SJCRH30 (cell line): Measurements from ENCODE around the gene NT5M. TPM values are rescaled to one million over a fixed set of nuclear protein-coding genes. Genes with fewer than 3 reads are reported as not detected.
A peak's percentile ranks its signal among the peaks of the same experiment; 100 is the strongest.

Experiments
- DNase-seq, 2 experiments: peaks; one replicate each; pipeline ENCODE4 v3.0.0-alpha.2; 2015 to 2020
- H3K27ac ChIP-seq: fragments of 250-450 bp; sonication (Bioruptor Pico); 2 replicates; pipeline ENCODE4 v1.5.1; 2020; ENCODE audit warnings: mild to moderate bottlenecking, moderate library complexity
- H3K27me3 ChIP-seq: fragments of 250-450 bp; sonication (Bioruptor Pico); 2 replicates; pipeline ENCODE4 v1.5.1; 2020; ENCODE audit warnings: mild to moderate bottlenecking, moderate library complexity
- H3K36me3 ChIP-seq: fragments of 250-450 bp; sonication (Bioruptor Pico); 2 replicates; pipeline ENCODE4 v1.5.1; 2020; ENCODE audit warnings: mild to moderate bottlenecking, moderate library complexity
- H3K4me1 ChIP-seq: fragments of 250-450 bp; sonication (Bioruptor Pico); 2 replicates; pipeline ENCODE4 v1.5.1; 2020; ENCODE audit warnings: mild to moderate bottlenecking, moderate library complexity
- H3K4me3 ChIP-seq: fragments of 250-450 bp; sonication (Bioruptor Pico); 2 replicates; pipeline ENCODE4 v1.5.1; 2020; ENCODE audit warnings: mild to moderate bottlenecking, moderate library complexity
- H3K9me3 ChIP-seq: fragments of 250-450 bp; sonication (Bioruptor Pico); replicated peaks from 2 replicates; pipeline ENCODE4 v1.5.1; 2020; ENCODE audit warnings: mild to moderate bottlenecking, moderate library complexity
- total RNA-seq: library from RNA; depleted of rRNA; stranded (reverse); fragments of >200 nt; shearing (Covaris generic); gene quantifications from 2 replicates; pipeline ENCODE4 v1.2.3, GENCODE V29; 2014

Gene NT5M
- total RNA-seq, 1 experiment from 2014 or later = 4.2 TPM

- H3K36me3 ChIP-seq = no peaks in the 10 kb centered on the region
- peak overlapping the region; percentile 27 for H3K4me3 ChIP-seq
- H3K4me1 ChIP-seq = peaks cover 57% of the 10 kb centered on the region
- H3K27me3 ChIP-seq = no peaks in the 10 kb centered on the region
- H3K27ac ChIP-seq = peak overlapping the region; percentile 86
- peak; percentile 98 to 99 for DNase-seq
- H3K9me3 ChIP-seq = no peaks in the 10 kb centered on the region
These were observed 49.0 kb downstream of the NT5M start for GRCh38 chr17:17351901-17352781.

GRCh38 chr17:17352836-17353624, 49.9 kb downstream of the NT5M start:
- no peaks in the 10 kb centered on the region for H3K9me3 ChIP-seq
- no peak for DNase-seq
- peak overlapping the region; percentile 86 for H3K27ac ChIP-seq

GRCh38 chr17:17353625-17354484, 50.7 kb downstream of the NT5M start:
- H3K4me1 ChIP-seq = peaks cover 55% of the 10 kb centered on the region
- peaks cover 2% of the 10 kb centered on the region for H3K9me3 ChIP-seq
- no peaks in the 10 kb centered on the region for H3K36me3 ChIP-seq
- H3K27ac ChIP-seq = no peak overlapping the region
- H3K27me3 ChIP-seq = no peaks in the 10 kb centered on the region
- no peak for DNase-seq
- no peak overlapping the region for H3K4me3 ChIP-seq

More at GRCh38 chr17:17352836-17353624, 49.9 kb downstream of the NT5M start:
- no peaks in the 10 kb centered on the region for H3K27me3 ChIP-seq
- H3K36me3 ChIP-seq = no peaks in the 10 kb centered on the region
- H3K4me1 ChIP-seq = peaks cover 57% of the 10 kb centered on the region
- peak overlapping the region; percentile 27; the same call in 1 of the 2 replicates for H3K4me3 ChIP-seq

- no peak overlapping the region for H3K27ac ChIP-seq
- H3K27me3 ChIP-seq = no peaks in the 10 kb centered on the region
- H3K9me3 ChIP-seq = peaks cover 11% of the 10 kb centered on the region
- peak; percentile 92 to 99 for DNase-seq
- no peaks in the 10 kb centered on the region for H3K36me3 ChIP-seq
- H3K4me3 ChIP-seq = no peak overlapping the region
- peaks cover 46% of the 10 kb centered on the region for H3K4me1 ChIP-seq
These were observed 51.6 kb downstream of the NT5M start for GRCh38 chr17:17354560-17355349.

- Histone ChIP-seq H3K4me1 (peaks cover 39% of the 10 kb centered on the region), H3K4me3 (no peak overlapping the region), H3K9me3 (peaks cover 16% of the 10 kb centered on the region), H3K27me3 (no peaks in the 10 kb centered on the region), H3K36me3 (no peaks in the 10 kb centered on the region), H3K27ac (no peak overlapping the region)
- DNase-seq = no peak
These were observed 52.3 kb downstream of the NT5M start for GRCh38 chr17:17355426-17355825.

GRCh38 chr17:17356149-17356930, 53.2 kb downstream of the NT5M start:
- Histone ChIP-seq H3K4me3 (no peak overlapping the region), H3K27me3 (no peaks in the 10 kb centered on the region), H3K9me3 (peaks cover 17% of the 10 kb centered on the region), H3K36me3 (no peaks in the 10 kb centered on the region), H3K4me1 (peaks cover 30% of the 10 kb centered on the region), H3K27ac (no peak overlapping the region)
- peak; percentile 93 to 100 for DNase-seq

- DNase-seq = no peak
- Histone ChIP-seq H3K36me3 (no peaks in the 10 kb centered on the region), H3K9me3 (peaks cover 17% of the 10 kb centered on the region), H3K4me3 (no peak overlapping the region), H3K27me3 (no peaks in the 10 kb centered on the region), H3K4me1 (peaks cover 24% of the 10 kb centered on the region), H3K27ac (no peak overlapping the region)
These were observed 53.7 kb downstream of the NT5M start for GRCh38 chr17:17356931-17357270.

GRCh38 chr17:17358060-17358751, 55.0 kb downstream of the NT5M start:
- no peak overlapping the region for H3K27ac ChIP-seq
- no peak overlapping the region for H3K4me3 ChIP-seq
- no peaks in the 10 kb centered on the region for H3K27me3 ChIP-seq
- no peaks in the 10 kb centered on the region for H3K36me3 ChIP-seq
- H3K4me1 ChIP-seq = peaks cover 11% of the 10 kb centered on the region
- DNase-seq = no peak
- peaks cover 17% of the 10 kb centered on the region for H3K9me3 ChIP-seq

GRCh38 chr17:17358866-17359265, 55.7 kb downstream of the NT5M start:
- DNase-seq = no peak
- Histone ChIP-seq H3K4me3 (no peak overlapping the region), H3K27ac (no peak overlapping the region), H3K27me3 (no peaks in the 10 kb centered on the region), H3K9me3 (peaks cover 17% of the 10 kb centered on the region), H3K4me1 (peaks cover 13% of the 10 kb centered on the region), H3K36me3 (no peaks in the 10 kb centered on the region)

- Histone ChIP-seq H3K36me3 (no peaks in the 10 kb centered on the region), H3K4me3 (no peak overlapping the region), H3K4me1 (peaks cover 17% of the 10 kb centered on the region), H3K9me3 (peaks cover 17% of the 10 kb centered on the region), H3K27ac (no peak overlapping the region), H3K27me3 (no peaks in the 10 kb centered on the region)
- no peak for DNase-seq
These were observed 56.1 kb downstream of the NT5M start for GRCh38 chr17:17359271-17359670.

- Histone ChIP-seq H3K4me1 (peaks cover 22% of the 10 kb centered on the region), H3K9me3 (peaks cover 17% of the 10 kb centered on the region), H3K27me3 (no peaks in the 10 kb centered on the region), H3K27ac (no peak overlapping the region), H3K4me3 (no peak overlapping the region), H3K36me3 (no peaks in the 10 kb centered on the region)
- no peak for DNase-seq
These were observed 57.0 kb downstream of the NT5M start for GRCh38 chr17:17360087-17360730.

- peak in 1 of 2 experiments; percentile 20 for DNase-seq
- no peaks in the 10 kb centered on the region for H3K27me3 ChIP-seq
These were observed 58.3 kb downstream of the NT5M start for GRCh38 chr17:17361543-17361866.

More at GRCh38 chr17:17361543-17361866, 58.3 kb downstream of the NT5M start:
- Histone ChIP-seq H3K4me3 (no peak overlapping the region), H3K4me1 (peaks cover 13% of the 10 kb centered on the region), H3K27ac (no peak overlapping the region), H3K36me3 (no peaks in the 10 kb centered on the region), H3K9me3 (peaks cover 23% of the 10 kb centered on the region)
